ENCODE results near the gene KCNA4.

- TF ChIP-seq, protein P1, sequence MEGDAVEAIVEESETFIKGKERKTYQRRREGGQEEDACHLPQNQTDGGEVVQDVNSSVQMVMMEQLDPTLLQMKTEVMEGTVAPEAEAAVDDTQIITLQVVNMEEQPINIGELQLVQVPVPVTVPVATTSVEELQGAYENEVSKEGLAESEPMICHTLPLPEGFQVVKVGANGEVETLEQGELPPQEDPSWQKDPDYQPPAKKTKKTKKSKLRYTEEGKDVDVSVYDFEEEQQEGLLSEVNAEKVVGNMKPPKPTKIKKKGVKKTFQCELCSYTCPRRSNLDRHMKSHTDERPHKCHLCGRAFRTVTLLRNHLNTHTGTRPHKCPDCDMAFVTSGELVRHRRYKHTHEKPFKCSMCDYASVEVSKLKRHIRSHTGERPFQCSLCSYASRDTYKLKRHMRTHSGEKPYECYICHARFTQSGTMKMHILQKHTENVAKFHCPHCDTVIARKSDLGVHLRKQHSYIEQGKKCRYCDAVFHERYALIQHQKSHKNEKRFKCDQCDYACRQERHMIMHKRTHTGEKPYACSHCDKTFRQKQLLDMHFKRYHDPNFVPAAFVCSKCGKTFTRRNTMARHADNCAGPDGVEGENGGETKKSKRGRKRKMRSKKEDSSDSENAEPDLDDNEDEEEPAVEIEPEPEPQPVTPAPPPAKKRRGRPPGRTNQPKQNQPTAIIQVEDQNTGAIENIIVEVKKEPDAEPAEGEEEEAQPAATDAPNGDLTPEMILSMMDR (conservative IDR thresholded peaks at IDR 0.05): no peak; the same call in 1 of the 2 replicates
- TF ChIP-seq EZH2 (IDR thresholded peaks at IDR 0.05; ENCODE audit: low read depth): no peak
Measured at GRCh38 chr11:30049214-30049613, 32.4 kb upstream of the KCNA4 start.

Data from PC-9 (cell line).